HCT116 (cell line): Measurements from ENCODE around the gene ATP6V1B1.

Experiments
- CEBPB ChIP-seq: IDR thresholded peaks from 2 replicates; pipeline ENCODE4 v1.6.1; 2012; ENCODE audit warnings: low read depth
- EGR1 ChIP-seq: IDR thresholded peaks from 2 replicates; pipeline ENCODE4 v1.6.1; 2012; ENCODE audit warnings: low read depth
- EZH2 ChIP-seq: fragments of 200-600 bp; sonication (generic); IDR thresholded peaks from 2 replicates; pipeline ENCODE4 v1.6.1; 2017; ENCODE audit warnings: antibody characterized with exemption, mixed run types
- FOSL1 ChIP-seq: IDR thresholded peaks from 2 replicates; pipeline ENCODE4 v1.6.1; 2012; ENCODE audit warnings: low read depth
- JUND ChIP-seq: IDR thresholded peaks from 2 replicates; pipeline ENCODE4 v1.6.1; 2012
- MAX ChIP-seq: IDR thresholded peaks from 2 replicates; pipeline ENCODE4 v1.6.1; 2012
- POLR2A ChIP-seq: IDR thresholded peaks from 2 replicates; pipeline ENCODE4 v1.7.0; 2011; ENCODE audit warnings: borderline replicate concordance; ENCODE audit not compliant: insufficient read depth, insufficient read length; ENCODE audit errors: extremely low read depth
- POLR2AphosphoS5 ChIP-seq: IDR thresholded peaks from 2 replicates; pipeline ENCODE4 v1.6.1; 2011; ENCODE audit warnings: mild to moderate bottlenecking, low read depth, low read length, moderate library complexity
- RAD21 ChIP-seq: IDR thresholded peaks from 2 replicates; pipeline ENCODE4 v1.6.1; 2012; ENCODE audit warnings: low read depth, mild to moderate bottlenecking
- REST ChIP-seq: IDR thresholded peaks from 2 replicates; pipeline ENCODE4 v1.6.1; 2012; ENCODE audit warnings: low read depth
- SIN3A ChIP-seq: IDR thresholded peaks from 2 replicates; pipeline ENCODE4 v1.6.1; 2012; ENCODE audit warnings: low read depth
- ZNF274 ChIP-seq: fragments of 200-500 bp; sonication (Bioruptor generic); IDR thresholded peaks from 2 replicates; pipeline ENCODE4 v1.6.1; 2014; ENCODE audit warnings: mild to moderate bottlenecking, low read depth, low read length, inconsistent platforms
- TF ChIP-seq, protein P1 (sequence below), 3 experiments: fragments of 200-600 bp in 1 of 3; sonication (generic) in 1 of 3; IDR thresholded peaks in 2 of 3; conservative IDR thresholded peaks in 1 of 3; 2 replicates each; pipeline ENCODE4 v1.5.1; 2012 to 2017; ENCODE audit warnings: low read depth in 2 of 3, low read length in 2 of 3, antibody characterized with exemption in 1 of 3, borderline replicate concordance in 1 of 3, control low read depth in 1 of 3, mild to moderate bottlenecking in 1 of 3, mixed read lengths in 1 of 3, mixed run types in 1 of 3, moderate library complexity in 1 of 3; ENCODE audit not compliant: insufficient read depth in 1 of 3
- TF ChIP-seq, protein P2 (sequence below): IDR thresholded peaks from 2 replicates; pipeline ENCODE4 v1.6.1; 2011; ENCODE audit warnings: mild to moderate bottlenecking, low read length, moderate library complexity; ENCODE audit not compliant: insufficient replicate concordance; ENCODE audit errors: extremely low read depth

DNA sequence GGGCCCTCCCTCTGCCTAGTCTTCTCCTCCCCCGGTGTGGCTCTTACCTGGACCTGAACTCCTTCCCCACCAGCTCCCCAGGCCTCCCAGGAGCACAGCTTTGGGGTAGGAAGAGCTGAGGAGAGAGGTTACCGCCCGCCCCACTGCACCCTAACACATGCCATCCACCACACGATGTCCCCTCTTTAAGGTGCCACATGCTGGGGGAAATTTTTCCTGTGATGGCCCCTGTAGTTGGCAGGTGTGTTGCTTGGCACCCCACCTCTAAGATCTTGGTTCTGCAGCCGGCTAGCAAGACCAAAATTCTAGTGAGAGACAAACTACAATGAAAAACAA, 65.9 kb downstream of the ATP6V1B1 start:
- no peak for TF ChIP-seq POLR2A
- TF ChIP-seq, protein P1, sequence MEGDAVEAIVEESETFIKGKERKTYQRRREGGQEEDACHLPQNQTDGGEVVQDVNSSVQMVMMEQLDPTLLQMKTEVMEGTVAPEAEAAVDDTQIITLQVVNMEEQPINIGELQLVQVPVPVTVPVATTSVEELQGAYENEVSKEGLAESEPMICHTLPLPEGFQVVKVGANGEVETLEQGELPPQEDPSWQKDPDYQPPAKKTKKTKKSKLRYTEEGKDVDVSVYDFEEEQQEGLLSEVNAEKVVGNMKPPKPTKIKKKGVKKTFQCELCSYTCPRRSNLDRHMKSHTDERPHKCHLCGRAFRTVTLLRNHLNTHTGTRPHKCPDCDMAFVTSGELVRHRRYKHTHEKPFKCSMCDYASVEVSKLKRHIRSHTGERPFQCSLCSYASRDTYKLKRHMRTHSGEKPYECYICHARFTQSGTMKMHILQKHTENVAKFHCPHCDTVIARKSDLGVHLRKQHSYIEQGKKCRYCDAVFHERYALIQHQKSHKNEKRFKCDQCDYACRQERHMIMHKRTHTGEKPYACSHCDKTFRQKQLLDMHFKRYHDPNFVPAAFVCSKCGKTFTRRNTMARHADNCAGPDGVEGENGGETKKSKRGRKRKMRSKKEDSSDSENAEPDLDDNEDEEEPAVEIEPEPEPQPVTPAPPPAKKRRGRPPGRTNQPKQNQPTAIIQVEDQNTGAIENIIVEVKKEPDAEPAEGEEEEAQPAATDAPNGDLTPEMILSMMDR (IDR thresholded peaks at IDR 0.05 in 2 of 3, conservative IDR thresholded peaks at IDR 0.05 in 1 of 3; ENCODE audit: borderline replicate concordance in 1 of 3, insufficient read depth in 1 of 3, low read depth in 2 of 3, low read length in 2 of 3) = no peak
- TF ChIP-seq EZH2 = no peak
- TF ChIP-seq MAX = no peak
- no peak for TF ChIP-seq REST
- TF ChIP-seq EGR1 = no peak
- TF ChIP-seq, protein P2, sequence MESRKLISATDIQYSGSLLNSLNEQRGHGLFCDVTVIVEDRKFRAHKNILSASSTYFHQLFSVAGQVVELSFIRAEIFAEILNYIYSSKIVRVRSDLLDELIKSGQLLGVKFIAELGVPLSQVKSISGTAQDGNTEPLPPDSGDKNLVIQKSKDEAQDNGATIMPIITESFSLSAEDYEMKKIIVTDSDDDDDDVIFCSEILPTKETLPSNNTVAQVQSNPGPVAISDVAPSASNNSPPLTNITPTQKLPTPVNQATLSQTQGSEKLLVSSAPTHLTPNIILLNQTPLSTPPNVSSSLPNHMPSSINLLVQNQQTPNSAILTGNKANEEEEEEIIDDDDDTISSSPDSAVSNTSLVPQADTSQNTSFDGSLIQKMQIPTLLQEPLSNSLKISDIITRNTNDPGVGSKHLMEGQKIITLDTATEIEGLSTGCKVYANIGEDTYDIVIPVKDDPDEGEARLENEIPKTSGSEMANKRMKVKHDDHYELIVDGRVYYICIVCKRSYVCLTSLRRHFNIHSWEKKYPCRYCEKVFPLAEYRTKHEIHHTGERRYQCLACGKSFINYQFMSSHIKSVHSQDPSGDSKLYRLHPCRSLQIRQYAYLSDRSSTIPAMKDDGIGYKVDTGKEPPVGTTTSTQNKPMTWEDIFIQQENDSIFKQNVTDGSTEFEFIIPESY = no peak
- TF ChIP-seq ZNF274 = no peak
- no peak for TF ChIP-seq POLR2AphosphoS5
- no peak for TF ChIP-seq JUND
- no peak for TF ChIP-seq RAD21
- TF ChIP-seq CEBPB = no peak
- TF ChIP-seq FOSL1 = no peak
- no peak for TF ChIP-seq SIN3A
